ENCODE results near the gene WRNIP1. TPM values are rescaled to one million over a fixed set of nuclear protein-coding genes. Genes with fewer than 3 reads are reported as not detected.

The WRNIP1 gene
- total RNA-seq, 1 experiment from 2014 or later = 38.1 TPM

DNA sequence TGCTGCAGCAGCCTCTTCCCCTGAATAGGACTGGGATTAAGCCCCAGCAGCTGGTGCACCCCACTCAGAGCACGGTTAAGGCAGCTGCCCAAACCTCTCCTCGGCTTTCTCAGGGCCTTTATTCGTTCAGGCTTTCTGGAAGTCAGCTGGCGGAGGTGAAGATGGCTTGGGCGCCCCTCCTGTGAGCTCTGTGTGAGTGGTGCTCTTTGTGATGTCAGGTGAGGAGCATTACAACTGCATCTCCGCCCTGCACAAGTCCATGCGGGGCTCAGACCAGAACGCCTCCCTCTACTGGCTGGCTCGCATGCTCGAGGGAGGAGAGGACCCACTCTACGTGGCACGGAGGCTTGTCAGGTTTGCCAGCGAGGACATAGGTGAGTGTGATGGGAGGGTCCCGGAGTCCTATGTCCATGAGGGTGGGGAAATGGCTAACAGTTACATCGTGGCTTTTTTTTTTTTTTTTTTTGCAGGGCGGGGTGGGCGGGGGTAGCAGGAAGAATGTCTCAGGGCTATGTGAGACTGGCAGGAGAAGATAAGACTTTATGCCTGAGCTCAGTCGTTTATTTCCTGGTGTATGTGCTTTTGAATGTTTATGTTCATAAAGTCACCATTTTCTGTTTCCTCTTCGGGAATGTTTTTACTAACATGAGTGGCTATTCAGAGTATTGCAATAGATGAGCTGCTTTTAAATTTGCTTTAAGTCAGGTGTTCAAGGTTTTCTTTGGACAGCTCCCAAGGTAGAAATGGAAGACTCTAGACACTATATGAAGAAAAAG, 18.2 kb downstream of the WRNIP1 start:
- Mint-ChIP-seq H3K4me1 (peaks cover 5 to 6% of the 10 kb centered on the region in 2 experiments), H3K9me3 (no peaks in the 10 kb centered on the region; a peak in 1 of 5 replicates), H3K36me3 (ENCODE audit: insufficient read depth in 1 of 3, low read depth in 3 of 3) (peaks cover 27 to 56% (median 54%) of the 10 kb centered on the region in 3 experiments), H3K4me3 (no peak overlapping the region), H3K27me3 (ENCODE audit: low read depth) (no peaks in the 10 kb centered on the region; the same call in 1 of the 2 replicates), H3K27ac (peak overlapping the region in 2 of 3 experiments; percentile 10 to 88; a peak in 3 of 7 replicates)
- H2BK12ac ChIP-seq (ENCODE audit: insufficient read length, low read depth, low read length) = no peak overlapping the region
- TF ChIP-seq, protein P1, sequence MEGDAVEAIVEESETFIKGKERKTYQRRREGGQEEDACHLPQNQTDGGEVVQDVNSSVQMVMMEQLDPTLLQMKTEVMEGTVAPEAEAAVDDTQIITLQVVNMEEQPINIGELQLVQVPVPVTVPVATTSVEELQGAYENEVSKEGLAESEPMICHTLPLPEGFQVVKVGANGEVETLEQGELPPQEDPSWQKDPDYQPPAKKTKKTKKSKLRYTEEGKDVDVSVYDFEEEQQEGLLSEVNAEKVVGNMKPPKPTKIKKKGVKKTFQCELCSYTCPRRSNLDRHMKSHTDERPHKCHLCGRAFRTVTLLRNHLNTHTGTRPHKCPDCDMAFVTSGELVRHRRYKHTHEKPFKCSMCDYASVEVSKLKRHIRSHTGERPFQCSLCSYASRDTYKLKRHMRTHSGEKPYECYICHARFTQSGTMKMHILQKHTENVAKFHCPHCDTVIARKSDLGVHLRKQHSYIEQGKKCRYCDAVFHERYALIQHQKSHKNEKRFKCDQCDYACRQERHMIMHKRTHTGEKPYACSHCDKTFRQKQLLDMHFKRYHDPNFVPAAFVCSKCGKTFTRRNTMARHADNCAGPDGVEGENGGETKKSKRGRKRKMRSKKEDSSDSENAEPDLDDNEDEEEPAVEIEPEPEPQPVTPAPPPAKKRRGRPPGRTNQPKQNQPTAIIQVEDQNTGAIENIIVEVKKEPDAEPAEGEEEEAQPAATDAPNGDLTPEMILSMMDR (conservative IDR thresholded peaks at IDR 0.05) = peak; percentile 44
- H2AK5ac ChIP-seq (ENCODE audit: insufficient read length, low read length) = no peak overlapping the region
- no peak overlapping the region for H3K4ac ChIP-seq (ENCODE audit: low read depth, low read length)
- no peak overlapping the region for H3K18ac ChIP-seq (ENCODE audit: insufficient read length, low read depth, low read length)
- no peaks in the 10 kb centered on the region for H3K4me1 ChIP-seq (ENCODE audit: insufficient read depth, low read length)
- H2BK20ac ChIP-seq (ENCODE audit: low read depth, low read length, poor library complexity, severe bottlenecking) = no peak overlapping the region
- no peaks in the 10 kb centered on the region for H3K23me2 ChIP-seq (ENCODE audit: insufficient read length, low read depth, low read length, poor library complexity, severe bottlenecking)
- no peaks in the 10 kb centered on the region for H4K20me1 ChIP-seq (ENCODE audit: control insufficient read depth, insufficient read depth, insufficient read length)
- H2BK120ac ChIP-seq (ENCODE audit: low read depth, low read length, poor library complexity, severe bottlenecking) = no peak overlapping the region
- no peaks in the 10 kb centered on the region for H3K79me1 ChIP-seq (ENCODE audit: insufficient read depth, low read depth, low read length, poor library complexity, severe bottlenecking)
- H2BK5ac ChIP-seq (ENCODE audit: insufficient read length, low read length) = no peak overlapping the region
- no peak overlapping the region for H4K91ac ChIP-seq (ENCODE audit: insufficient read length, low read depth, low read length)
- no CpG with 5 or more reads among the region's 19 CpGs for WGBS (ENCODE audit: extremely low coverage, insufficient read length, low lambda C conversion rate)
- H3K4me2 ChIP-seq (ENCODE audit: insufficient read depth, insufficient read length, low read length) = no peak overlapping the region
- H2AFZ ChIP-seq (ENCODE audit: low read length) = no peak overlapping the region
- H3K9me3 ChIP-seq (ENCODE audit: control insufficient read depth, low read depth, low read length) = no peaks in the 10 kb centered on the region
- no peak overlapping the region for H2BK15ac ChIP-seq (ENCODE audit: low read depth, low read length)
- no peak overlapping the region for H3K27ac ChIP-seq (ENCODE audit: insufficient read length, low read depth, low read length)
- H3K79me2 ChIP-seq (ENCODE audit: insufficient read depth, low read length) = no peaks in the 10 kb centered on the region
- no peaks in the 10 kb centered on the region for H3K27me3 ChIP-seq (ENCODE audit: insufficient read depth, low read length)
- H3K14ac ChIP-seq (ENCODE audit: insufficient read depth, low read length) = no peak overlapping the region
- H4K8ac ChIP-seq (replicated peaks; ENCODE audit: insufficient read length, low read depth, low read length) = no peak overlapping the region
- no peak overlapping the region for H3K23ac ChIP-seq (ENCODE audit: insufficient read length, low read depth, low read length)
- no peak overlapping the region for H3K9ac ChIP-seq (ENCODE audit: extremely low read depth, insufficient read length, low read length)
- H3T11ph ChIP-seq (ENCODE audit: low read length) = no peak overlapping the region
- H4K5ac ChIP-seq (ENCODE audit: insufficient read length, low read depth, low read length) = no peak overlapping the region
- no peak overlapping the region for H3K56ac ChIP-seq (ENCODE audit: insufficient read length, low read depth, low read length)
- DNase-seq = peak; percentile 73
